ENCODE data around the gene GOLGA8B.

DNA sequence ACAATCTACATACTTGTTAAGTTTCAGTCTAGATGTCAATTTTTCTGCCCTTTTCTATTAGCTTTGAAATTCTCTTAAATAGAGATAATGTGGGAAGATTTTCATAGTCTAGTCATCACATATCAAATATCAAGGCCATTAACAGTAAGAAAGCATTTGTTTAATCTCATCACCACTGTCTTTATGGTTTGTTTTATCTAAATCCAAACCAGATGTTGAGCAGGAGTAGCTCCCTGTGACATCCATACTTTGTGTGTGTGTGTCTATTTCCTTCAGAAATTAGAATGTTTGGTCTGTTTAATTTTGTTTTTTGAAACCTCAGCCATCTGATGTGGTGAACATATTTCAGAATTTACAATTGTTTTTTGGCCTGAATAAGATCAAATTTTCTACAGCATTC is 23.1 kb upstream of the GOLGA8B start:
- TF ChIP-seq POLR2A (IDR thresholded peaks at IDR 0.05; ENCODE audit: low read length), result no peak
- TF ChIP-seq GATA1 (IDR thresholded peaks at IDR 0.05; ENCODE audit: low read depth, low read length), result no peak

Measured in erythroblast (primary cell).